GM21381 (cell line): Measurements from ENCODE around the gene LTBP2.
"Not testable (repeated sequence)": the region's sequence is repeated elsewhere in the genome, so short reads cannot be mapped to it uniquely, and the experiment has no call there.

ENCODE experiments used
- ATAC-seq: cut with Tn5 transposase; IDR thresholded peaks from one replicate; pipeline ENCODE4 v1.9.1; 2021; ENCODE audit warnings: mild to moderate bottlenecking, moderate library complexity; ENCODE audit not compliant: unreplicated experiment

The LTBP2 gene

GRCh38 chr14:74463697-74464096 lies 148.3 kb downstream of the LTBP2 start:
- no peak for ATAC-seq

GRCh38 chr14:74462993-74463392 lies 149.0 kb downstream of the LTBP2 start:
- ATAC-seq, result no peak

GRCh38 chr14:74459976-74460375 lies 152.1 kb downstream of the LTBP2 start:
- ATAC-seq, result no peak

- ATAC-seq, result no peak
Measured at GRCh38 chr14:74459289-74459946, 152.6 kb downstream of the LTBP2 start.

- ATAC-seq, result no peak
Measured at GRCh38 chr14:74457565-74457895, 154.5 kb downstream of the LTBP2 start.

GRCh38 chr14:74456684-74457564 lies 155.1 kb downstream of the LTBP2 start:
- ATAC-seq, result no peak

- ATAC-seq, result not testable (repeated sequence)
Measured at GRCh38 chr14:74454397-74454796, 157.6 kb downstream of the LTBP2 start.
